GM12892 (cell line): ENCODE data around the gene SLC27A5.

ENCODE experiments used
- POLR2A ChIP-seq: IDR thresholded peaks from 2 replicates; pipeline ENCODE4 v1.6.1; 2011; ENCODE audit warnings: low read depth, low read length, control low read depth
- TAF1 ChIP-seq: IDR thresholded peaks from 2 replicates; pipeline ENCODE4 v1.6.1; 2011; ENCODE audit warnings: low read depth, mild to moderate bottlenecking, control low read depth, low read length, borderline replicate concordance

DNA sequence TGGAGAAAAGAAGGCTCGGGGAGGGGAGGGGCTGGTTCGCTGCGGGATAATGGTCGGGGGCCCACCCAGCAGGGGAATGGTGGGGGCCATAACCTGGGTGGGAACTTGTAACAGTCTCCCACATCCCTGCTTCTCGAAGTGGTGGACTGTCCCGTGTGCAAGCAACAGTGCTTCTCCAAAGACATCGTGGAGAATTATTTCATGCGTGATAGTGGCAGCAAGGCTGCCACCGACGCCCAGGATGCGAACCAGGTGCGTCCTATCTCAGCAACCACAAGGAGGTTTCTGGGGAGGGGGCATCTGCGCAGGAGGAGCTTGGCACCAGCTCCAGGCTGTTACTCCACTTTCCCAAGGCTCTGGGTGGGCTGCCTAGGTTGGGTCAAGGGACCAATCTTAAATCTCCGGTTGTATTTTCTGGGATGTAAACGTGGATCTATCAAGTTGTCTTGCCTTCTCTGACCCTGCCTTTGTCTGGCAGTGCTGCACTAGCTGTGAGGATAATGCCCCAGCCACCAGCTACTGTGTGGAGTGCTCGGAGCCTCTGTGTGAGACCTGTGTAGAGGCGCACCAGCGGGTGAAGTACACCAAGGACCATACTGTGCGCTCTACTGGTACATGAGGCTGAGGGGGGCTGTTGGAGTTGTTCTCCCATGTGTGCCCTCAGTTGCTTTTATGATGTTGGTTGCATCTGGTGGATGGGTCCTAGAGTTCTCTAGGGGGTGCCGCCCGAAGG lies 33.7 kb upstream of the SLC27A5 start:
- TF ChIP-seq TAF1 = no peak
- no peak for TF ChIP-seq POLR2A
